Keratinocyte (primary cell): Measurements from ENCODE around the gene RHPN2. TPM values are rescaled to one million over a fixed set of nuclear protein-coding genes. Genes with fewer than 3 reads are reported as not detected.
A peak's percentile ranks its signal among the peaks of the same experiment; 100 is the strongest.
"Not testable (repeated sequence)": the region's sequence is repeated elsewhere in the genome, so short reads cannot be mapped to it uniquely, and the experiment has no call there.

Source experiments
- DNase-seq: peaks from one replicate; pipeline ENCODE4 v3.0.0-alpha.2; 2011; ENCODE audit warnings: low read depth, missing footprints, low spot score
- FAIRE-seq: peaks from 2 replicates; lab custom pipeline; 2011; peaks lifted over from hg19 to GRCh38; lab: Jason Lieb, UNC
- H2AFZ ChIP-seq: 2 replicates; pipeline ENCODE4 v1.6.0; 2012; ENCODE audit warnings: low read length, control low read depth, inconsistent platforms; ENCODE audit not compliant: control insufficient read depth
- H3K27ac ChIP-seq: 2 replicates; pipeline ENCODE4 v1.5.1; 2011; ENCODE audit warnings: low read length; ENCODE audit not compliant: control insufficient read depth, insufficient read depth
- H3K27me3 ChIP-seq: 3 replicates; pipeline ENCODE4 v1.6.0; 2011; ENCODE audit warnings: low read length; ENCODE audit not compliant: control insufficient read depth, insufficient read depth; ENCODE audit errors: extremely low read depth
- H3K36me3 ChIP-seq, 2 experiments: 2 replicates in 1 of 2; 3 replicates in 1 of 2; pipeline ENCODE4 v1.5.1; 2011; ENCODE audit warnings: low read length in 2 of 2, mild to moderate bottlenecking in 1 of 2; ENCODE audit not compliant: control insufficient read depth in 2 of 2, insufficient read depth in 2 of 2; ENCODE audit errors: extremely low read depth in 1 of 2
- H3K4me1 ChIP-seq: 3 replicates; pipeline ENCODE4 v1.5.1; 2011; ENCODE audit warnings: low read length; ENCODE audit not compliant: control insufficient read depth, insufficient read depth; ENCODE audit errors: extremely low read depth
- H3K4me2 ChIP-seq: 3 replicates; pipeline ENCODE4 v1.6.0; 2011; ENCODE audit warnings: low read depth, low read length; ENCODE audit not compliant: control insufficient read depth, insufficient read depth; ENCODE audit errors: extremely low read depth
- H3K4me3 ChIP-seq, 3 experiments: fragments of 200-600 bp in 1 of 3; sonication (generic) in 1 of 3; 2 replicates in 2 of 3; 3 replicates in 1 of 3; pipeline ENCODE4 v1.5.1; 2011 to 2016; ENCODE audit warnings: low read length in 3 of 3, mild to moderate bottlenecking in 3 of 3, control low read depth in 2 of 3, inconsistent platforms in 1 of 3, low read depth in 1 of 3, mixed read lengths in 1 of 3, mixed run types in 1 of 3, moderate library complexity in 1 of 3; ENCODE audit not compliant: control insufficient read depth in 2 of 3, insufficient read depth in 2 of 3; ENCODE audit errors: extremely low read depth in 1 of 3
- H3K79me2 ChIP-seq: 2 replicates; pipeline ENCODE4 v1.6.0; 2012; ENCODE audit warnings: low read length; ENCODE audit not compliant: control insufficient read depth, insufficient read depth
- H3K9ac ChIP-seq: 3 replicates; pipeline ENCODE4 v1.6.0; 2011; ENCODE audit warnings: low read length; ENCODE audit not compliant: control insufficient read depth, insufficient read depth; ENCODE audit errors: extremely low read depth
- H3K9me1 ChIP-seq: 3 replicates; pipeline ENCODE4 v1.6.0; 2011; ENCODE audit warnings: low read length; ENCODE audit not compliant: control insufficient read depth, insufficient read depth; ENCODE audit errors: extremely low read depth
- H3K9me3 ChIP-seq: 2 replicates; pipeline ENCODE4 v1.5.1; 2012; ENCODE audit warnings: low read depth, low read length; ENCODE audit not compliant: control insufficient read depth
- H4K20me1 ChIP-seq: 3 replicates; pipeline ENCODE4 v1.6.0; 2011; ENCODE audit warnings: low read length; ENCODE audit not compliant: control insufficient read depth, insufficient read depth; ENCODE audit errors: extremely low read depth
- EZH2 ChIP-seq: IDR thresholded peaks from one replicate; pipeline ENCODE4 v1.6.1; 2012; ENCODE audit warnings: inconsistent platforms, mild to moderate bottlenecking, low read length, moderate library complexity
- dilution Hi-C: fragments of 300-500 bp; cut with MboI; formaldehyde crosslinking; loops from one replicate; pipeline ENCODE4 v1.7.0; 2020; ENCODE audit warnings: low sequenced_read_pairs; ENCODE audit not compliant: extremely low pct_ligation_motif_present
- polyA plus RNA-seq, 5 experiments: library from polyadenylated mRNA; depleted of rRNA in 3 of 5; stranded (reverse) in 3 of 5; stranded (forward) in 1 of 5; unstranded in 1 of 5; fragments of >200 nt; gene quantifications; 1 replicate in 1 of 5; 2 replicates in 3 of 5; 3 replicates in 1 of 5; pipeline versions ENCODE4 v1.2.1 to v1.2.3, GENCODE V29; 2011 to 2012; ENCODE audit warnings: missing spikeins in 2 of 5, low read depth in 1 of 5, low replicate concordance in 1 of 5
- TF ChIP-seq, protein P1 (sequence below), 3 experiments: IDR thresholded peaks in 1 of 3; conservative IDR thresholded peaks in 1 of 3; optimal IDR thresholded peaks in 1 of 3; 2 replicates in 2 of 3; 3 replicates in 1 of 3; pipeline versions ENCODE3 to v1.5.1; 2011; ENCODE audit warnings: low read length in 3 of 3, mild to moderate bottlenecking in 3 of 3, moderate library complexity in 2 of 3, control low read depth in 1 of 3, inconsistent platforms in 1 of 3; ENCODE audit not compliant: insufficient read depth in 2 of 3; ENCODE audit errors: extremely low read depth in 1 of 3

The RHPN2 gene
- polyA plus RNA-seq, 1 donor (not counting 4 experiments of a cell fraction or from before 2014, with no cell fraction given) = 6.6 TPM

DNA sequence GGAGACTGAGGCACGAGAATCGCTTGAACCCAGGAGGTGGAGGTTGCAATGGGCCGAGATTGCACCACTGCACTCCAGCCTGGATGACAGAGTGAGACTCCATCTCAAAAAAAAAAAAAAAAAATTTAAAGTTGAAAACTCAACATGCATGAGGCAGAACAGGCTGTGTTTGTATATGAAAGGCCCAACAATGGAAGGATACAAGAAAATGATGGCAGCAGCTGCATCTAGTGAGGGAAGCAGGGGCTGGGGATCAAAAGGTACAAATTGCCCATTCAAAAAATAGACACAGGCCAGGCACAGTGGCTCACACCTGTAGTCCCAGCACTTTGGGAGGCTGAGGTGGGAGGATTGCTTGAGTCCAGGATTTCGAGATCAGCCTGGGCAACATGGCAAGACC, 86.9 kb downstream of the RHPN2 start:
- H3K9me1 ChIP-seq, H3K4me1 ChIP-seq, H3K9ac ChIP-seq, H3K79me2 ChIP-seq, H3K4me2 ChIP-seq, FAIRE-seq, H3K27ac ChIP-seq, H3K36me3 ChIP-seq, H3K4me3 ChIP-seq, H3K27me3 ChIP-seq, H4K20me1 ChIP-seq, H3K9me3 ChIP-seq, dilution Hi-C loops, H2AFZ ChIP-seq, DNase-seq: not testable (repeated sequence)

DNA sequence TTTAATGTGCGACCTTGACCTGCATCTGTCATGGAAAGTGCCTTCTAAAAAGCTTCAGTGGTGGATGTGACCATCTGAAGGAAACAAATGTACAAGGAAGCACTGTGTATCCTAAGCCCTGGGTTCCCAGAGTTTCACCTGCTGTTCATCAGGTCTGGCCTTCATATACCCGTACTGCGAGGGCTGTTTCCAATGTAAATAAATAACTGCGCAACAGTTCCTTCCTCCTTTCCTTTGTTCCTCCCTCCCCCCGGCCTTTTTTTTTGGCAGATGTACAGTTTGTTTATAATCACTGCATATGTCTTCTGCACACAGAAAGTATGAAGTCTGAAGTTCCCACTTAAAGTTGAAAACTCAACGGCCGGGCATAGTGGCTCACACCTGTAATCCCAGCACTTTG, 87.4 kb downstream of the RHPN2 start:
- TF ChIP-seq EZH2 = no peak
- TF ChIP-seq, protein P1, sequence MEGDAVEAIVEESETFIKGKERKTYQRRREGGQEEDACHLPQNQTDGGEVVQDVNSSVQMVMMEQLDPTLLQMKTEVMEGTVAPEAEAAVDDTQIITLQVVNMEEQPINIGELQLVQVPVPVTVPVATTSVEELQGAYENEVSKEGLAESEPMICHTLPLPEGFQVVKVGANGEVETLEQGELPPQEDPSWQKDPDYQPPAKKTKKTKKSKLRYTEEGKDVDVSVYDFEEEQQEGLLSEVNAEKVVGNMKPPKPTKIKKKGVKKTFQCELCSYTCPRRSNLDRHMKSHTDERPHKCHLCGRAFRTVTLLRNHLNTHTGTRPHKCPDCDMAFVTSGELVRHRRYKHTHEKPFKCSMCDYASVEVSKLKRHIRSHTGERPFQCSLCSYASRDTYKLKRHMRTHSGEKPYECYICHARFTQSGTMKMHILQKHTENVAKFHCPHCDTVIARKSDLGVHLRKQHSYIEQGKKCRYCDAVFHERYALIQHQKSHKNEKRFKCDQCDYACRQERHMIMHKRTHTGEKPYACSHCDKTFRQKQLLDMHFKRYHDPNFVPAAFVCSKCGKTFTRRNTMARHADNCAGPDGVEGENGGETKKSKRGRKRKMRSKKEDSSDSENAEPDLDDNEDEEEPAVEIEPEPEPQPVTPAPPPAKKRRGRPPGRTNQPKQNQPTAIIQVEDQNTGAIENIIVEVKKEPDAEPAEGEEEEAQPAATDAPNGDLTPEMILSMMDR (optimal IDR thresholded peaks at IDR 0.05 in 1 of 3, IDR thresholded peaks at IDR 0.05 in 1 of 3, conservative IDR thresholded peaks at IDR 0.05 in 1 of 3; ENCODE audit: extremely low read depth in 1 of 3, insufficient read depth in 2 of 3, low read length in 3 of 3) = no peak
- H3K9ac ChIP-seq = no peak overlapping the region
- H2AFZ ChIP-seq = no peak overlapping the region
- H3K27ac ChIP-seq = no peak overlapping the region
- H3K9me3 ChIP-seq = no peaks in the 10 kb centered on the region
- dilution Hi-C loops = no loop called here
- no peaks in the 10 kb centered on the region for H3K9me1 ChIP-seq
- H3K36me3 ChIP-seq = peaks cover 0 to 3% of the 10 kb centered on the region in 2 experiments
- H4K20me1 ChIP-seq = no peaks in the 10 kb centered on the region
- no peak for DNase-seq
- H3K27me3 ChIP-seq = no peaks in the 10 kb centered on the region
- no peak overlapping the region for H3K4me2 ChIP-seq
- H3K4me1 ChIP-seq = no peaks in the 10 kb centered on the region
- H3K4me3 ChIP-seq = no peak overlapping the region
- FAIRE-seq = no peak
- no peaks in the 10 kb centered on the region for H3K79me2 ChIP-seq

DNA sequence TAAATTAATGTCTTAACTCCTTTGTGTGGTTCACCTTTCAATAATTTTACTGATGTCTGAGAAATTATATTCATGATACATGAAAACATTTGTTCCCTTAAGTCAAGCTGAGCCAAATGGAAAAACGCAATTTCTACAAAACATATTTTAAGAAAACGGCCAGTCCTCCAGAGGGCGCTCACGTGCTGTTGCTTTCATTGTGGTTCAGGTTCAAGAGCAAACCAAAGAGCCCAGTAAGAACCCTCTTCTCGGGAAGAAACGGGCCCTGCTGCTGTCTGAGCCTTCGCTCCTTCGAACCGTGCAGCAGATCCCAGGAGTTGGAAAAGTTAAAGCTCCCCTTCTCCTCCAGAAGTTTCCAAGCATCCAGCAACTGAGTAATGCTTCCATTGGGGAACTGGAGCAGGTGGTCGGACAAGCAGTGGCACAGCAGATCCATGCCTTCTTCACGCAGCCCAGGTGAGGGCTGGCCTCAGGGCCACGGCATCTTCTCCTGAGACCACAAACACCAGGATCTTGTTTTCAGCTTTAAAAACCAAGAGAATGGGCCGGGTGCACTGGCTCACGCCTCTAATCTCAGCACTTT, 88.4 kb downstream of the RHPN2 start:
- Histone ChIP-seq H3K9ac (no peak overlapping the region), H4K20me1 (no peaks in the 10 kb centered on the region), H3K4me3 (no peak overlapping the region), H3K9me1 (no peaks in the 10 kb centered on the region), H3K4me2 (no peak overlapping the region), H3K27ac (no peak overlapping the region), H3K27me3 (no peaks in the 10 kb centered on the region), H3K9me3 (no peaks in the 10 kb centered on the region), H2AFZ (no peak overlapping the region), H3K36me3 (peaks cover 0 to 3% of the 10 kb centered on the region in 2 experiments), H3K4me1 (no peaks in the 10 kb centered on the region), H3K79me2 (peaks cover 4% of the 10 kb centered on the region)
- dilution Hi-C loops = no loop called here
- no peak for TF ChIP-seq EZH2
- TF ChIP-seq, protein P1 (optimal IDR thresholded peaks at IDR 0.05 in 1 of 3, IDR thresholded peaks at IDR 0.05 in 1 of 3, conservative IDR thresholded peaks at IDR 0.05 in 1 of 3; ENCODE audit: extremely low read depth in 1 of 3, insufficient read depth in 2 of 3, low read length in 3 of 3) = peak; percentile 71 to 83 (median 77)
- FAIRE-seq (no peak), DNase-seq (no peak)
